Epithelial cell of proximal tubule (primary cell): ENCODE data around the gene MMP24. TPM values are rescaled to one million over a fixed set of nuclear protein-coding genes. Genes with fewer than 3 reads are reported as not detected.
A peak's percentile ranks its signal among the peaks of the same experiment; 100 is the strongest.

Experiments
- DNase-seq: peaks from one replicate; pipeline ENCODE4 v3.0.0-alpha.2; 2011; ENCODE audit warnings: low read depth
- H3K4me3 ChIP-seq: 2 replicates; pipeline ENCODE4 v1.5.1; 2011; ENCODE audit warnings: low read depth, mild to moderate bottlenecking, low read length
- total RNA-seq: library from RNA; depleted of rRNA; stranded (reverse); fragments of >200 nt; gene quantifications from 2 replicates; pipeline ENCODE4 v1.2.3, GENCODE V29; 2015
- TF ChIP-seq, protein P1 (sequence below): conservative IDR thresholded peaks from 2 replicates; pipeline ENCODE4 v1.5.1; 2012; ENCODE audit warnings: low read depth, mild to moderate bottlenecking, low read length

The MMP24 gene
- total RNA-seq, 1 donor from 2014 or later = 12.2 TPM

DNA sequence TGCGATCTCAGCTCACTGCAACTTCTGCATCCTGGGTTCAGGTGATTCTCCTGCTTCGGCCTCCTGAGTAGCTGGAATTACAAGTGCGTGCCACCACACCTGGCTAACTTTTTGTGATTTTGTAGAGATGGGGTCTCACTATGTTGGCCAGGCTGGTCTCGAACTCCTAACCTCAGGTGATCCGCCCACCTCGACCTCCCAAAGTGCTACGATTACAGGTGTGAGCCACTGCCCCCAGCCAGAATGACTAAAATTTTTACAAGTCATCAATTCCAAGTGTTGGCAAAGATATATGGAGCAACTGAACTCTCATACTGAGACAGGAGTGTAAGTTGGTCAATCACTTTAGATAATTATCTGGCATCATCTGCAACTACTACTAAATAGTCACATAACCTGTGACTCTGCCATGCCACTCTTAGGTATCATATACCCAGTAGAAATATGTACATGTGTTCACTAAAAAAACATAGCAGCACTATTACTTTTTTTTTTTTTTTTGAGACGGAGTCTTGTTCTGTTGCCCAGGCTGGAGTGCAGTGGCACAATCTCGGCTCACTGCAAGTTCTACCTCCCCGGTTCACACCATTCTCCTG, 55.1 kb downstream of the MMP24 start:
- TF ChIP-seq, protein P1, sequence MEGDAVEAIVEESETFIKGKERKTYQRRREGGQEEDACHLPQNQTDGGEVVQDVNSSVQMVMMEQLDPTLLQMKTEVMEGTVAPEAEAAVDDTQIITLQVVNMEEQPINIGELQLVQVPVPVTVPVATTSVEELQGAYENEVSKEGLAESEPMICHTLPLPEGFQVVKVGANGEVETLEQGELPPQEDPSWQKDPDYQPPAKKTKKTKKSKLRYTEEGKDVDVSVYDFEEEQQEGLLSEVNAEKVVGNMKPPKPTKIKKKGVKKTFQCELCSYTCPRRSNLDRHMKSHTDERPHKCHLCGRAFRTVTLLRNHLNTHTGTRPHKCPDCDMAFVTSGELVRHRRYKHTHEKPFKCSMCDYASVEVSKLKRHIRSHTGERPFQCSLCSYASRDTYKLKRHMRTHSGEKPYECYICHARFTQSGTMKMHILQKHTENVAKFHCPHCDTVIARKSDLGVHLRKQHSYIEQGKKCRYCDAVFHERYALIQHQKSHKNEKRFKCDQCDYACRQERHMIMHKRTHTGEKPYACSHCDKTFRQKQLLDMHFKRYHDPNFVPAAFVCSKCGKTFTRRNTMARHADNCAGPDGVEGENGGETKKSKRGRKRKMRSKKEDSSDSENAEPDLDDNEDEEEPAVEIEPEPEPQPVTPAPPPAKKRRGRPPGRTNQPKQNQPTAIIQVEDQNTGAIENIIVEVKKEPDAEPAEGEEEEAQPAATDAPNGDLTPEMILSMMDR = no peak
- H3K4me3 ChIP-seq = no peak overlapping the region
- DNase-seq = no peak

GRCh38 chr20:35283441-35284266, 57.2 kb downstream of the MMP24 start:
- TF ChIP-seq, protein P1 = no peak
- H3K4me3 ChIP-seq = peak overlapping the region; percentile 90
- DNase-seq = no peak

DNA sequence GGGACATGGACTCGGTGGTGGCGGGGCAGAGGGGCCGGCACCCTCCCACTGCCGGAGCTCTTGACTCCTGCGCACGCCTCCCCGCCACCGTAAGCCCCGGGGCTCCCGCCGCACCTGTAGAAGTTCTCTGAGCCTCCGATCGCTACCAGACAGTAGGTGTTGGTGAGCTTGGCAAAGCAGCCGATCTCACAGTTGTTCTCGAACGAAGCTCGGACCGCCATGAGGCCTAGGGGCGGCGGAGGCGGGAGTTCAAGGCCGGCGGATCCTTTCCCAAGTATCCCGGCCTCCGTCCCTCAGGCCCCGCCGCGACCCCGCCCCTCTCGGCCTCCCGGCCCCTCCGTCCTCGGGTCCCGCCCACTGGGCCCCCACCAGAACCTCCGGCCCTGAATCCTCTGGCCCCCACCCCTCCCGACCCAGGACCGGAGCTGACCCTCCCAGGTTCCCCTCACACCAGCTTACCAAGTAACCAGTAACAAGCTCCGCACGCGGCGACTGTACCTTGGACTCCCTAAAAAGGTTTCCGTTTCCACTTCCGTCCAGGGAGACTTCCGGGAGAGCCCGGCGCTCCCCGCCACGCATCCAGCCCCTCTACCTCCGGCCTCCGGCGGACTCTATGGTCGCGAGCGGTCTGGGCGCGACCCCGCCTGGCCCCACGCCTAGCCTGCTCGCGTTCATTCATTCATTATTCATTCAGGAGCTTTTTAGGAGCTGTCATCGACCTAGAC, 57.9 kb downstream of the MMP24 start, which contains the start of gene EIF6:
Gene EIF6 (minus strand): TSS at position 506 of the 725 bp plus-strand sequence. CDS start 285 bp downstream, at position 221.
- TF ChIP-seq, protein P1 = no peak
- H3K4me3 ChIP-seq = peak within 1 kb of the TSS; percentile 90
- no peak for DNase-seq

- DNase-seq = no peak
- peak overlapping the region; percentile 90 for H3K4me3 ChIP-seq
- TF ChIP-seq, protein P1 = no peak
These were observed 58.7 kb downstream of the MMP24 start for GRCh38 chr20:35284992-35285805.

DNA sequence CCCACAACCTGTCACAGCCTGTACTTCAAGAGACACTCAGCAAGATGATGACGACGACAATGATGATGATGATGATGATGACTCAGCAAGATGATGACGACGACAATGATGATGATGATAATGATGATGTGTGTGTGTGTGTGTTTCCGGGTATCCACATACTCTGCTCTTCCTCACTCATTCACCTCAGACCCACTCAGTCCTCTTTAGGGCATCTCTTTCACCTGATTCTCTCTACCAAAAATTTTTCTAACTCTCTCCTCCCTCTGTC, 59.3 kb downstream of the MMP24 start:
- DNase-seq = no peak
- H3K4me3 ChIP-seq = peak overlapping the region; percentile 90
- TF ChIP-seq, protein P1 = no peak

GRCh38 chr20:35286077-35286898, 59.8 kb downstream of the MMP24 start:
- TF ChIP-seq, protein P1 = no peak
- no peak for DNase-seq
- no peak overlapping the region for H3K4me3 ChIP-seq
